ENCODE results near the gene FASTK.

Gene FASTK

GRCh38 chr7:151116603-151117440, 36.2 kb upstream of the FASTK start:
- no peak for DNase-seq

GRCh38 chr7:151115836-151116418, 35.3 kb upstream of the FASTK start:
- DNase-seq: no peak

DNA sequence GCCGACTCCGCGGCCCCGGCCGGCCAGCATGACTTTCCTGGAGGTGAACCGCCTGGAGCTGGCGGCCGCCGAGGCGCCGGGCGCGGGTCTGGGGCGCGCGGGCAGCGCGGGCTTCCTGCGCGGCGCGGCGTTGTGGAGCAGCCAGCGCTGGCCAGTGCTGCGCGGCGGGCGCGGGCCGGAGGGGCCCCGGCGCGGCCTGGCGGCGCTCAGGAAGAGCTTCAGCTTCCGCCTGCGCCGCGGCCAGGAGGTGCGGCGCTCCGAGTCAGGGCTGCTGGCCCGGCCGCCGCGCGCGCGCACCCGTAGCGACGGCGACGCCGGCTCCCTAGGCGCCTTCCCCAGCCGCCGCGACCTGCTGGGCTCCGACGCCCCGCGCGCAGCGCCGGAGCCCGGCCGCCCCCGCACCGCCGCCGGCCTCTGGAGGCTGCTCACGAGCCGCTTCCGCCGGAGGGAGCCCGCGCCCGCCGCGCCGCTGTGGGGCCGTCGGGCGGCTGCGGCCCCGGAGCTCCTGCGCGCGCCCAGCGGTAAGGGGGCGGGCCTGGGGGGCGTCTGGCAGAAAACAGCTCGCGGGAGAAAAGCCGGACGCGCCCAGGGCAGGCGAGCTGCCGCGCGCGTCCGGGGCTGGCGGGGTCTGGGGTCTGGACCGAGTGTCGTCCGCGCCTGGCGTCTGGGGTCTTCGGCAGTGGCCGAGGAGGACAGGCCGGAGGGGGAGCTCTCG, 34.7 kb upstream of the FASTK start:
- DNase-seq: no peak

- no peak for DNase-seq
These were observed 33.8 kb upstream of the FASTK start for GRCh38 chr7:151114151-151115090.

GRCh38 chr7:151113344-151114150, 32.9 kb upstream of the FASTK start:
- DNase-seq: no peak

GRCh38 chr7:151110941-151111645, 30.5 kb upstream of the FASTK start:
- DNase-seq: peak; percentile 54

- no peak for DNase-seq
These were observed 29.8 kb upstream of the FASTK start for GRCh38 chr7:151110236-151110940.

- no peak for DNase-seq
These were observed 28.8 kb upstream of the FASTK start for GRCh38 chr7:151109094-151110048.

GRCh38 chr7:151107882-151108281, 27.3 kb upstream of the FASTK start:
- DNase-seq: no peak

- no peak for DNase-seq
These were observed 24.0 kb upstream of the FASTK start for GRCh38 chr7:151104411-151105235.

DNA sequence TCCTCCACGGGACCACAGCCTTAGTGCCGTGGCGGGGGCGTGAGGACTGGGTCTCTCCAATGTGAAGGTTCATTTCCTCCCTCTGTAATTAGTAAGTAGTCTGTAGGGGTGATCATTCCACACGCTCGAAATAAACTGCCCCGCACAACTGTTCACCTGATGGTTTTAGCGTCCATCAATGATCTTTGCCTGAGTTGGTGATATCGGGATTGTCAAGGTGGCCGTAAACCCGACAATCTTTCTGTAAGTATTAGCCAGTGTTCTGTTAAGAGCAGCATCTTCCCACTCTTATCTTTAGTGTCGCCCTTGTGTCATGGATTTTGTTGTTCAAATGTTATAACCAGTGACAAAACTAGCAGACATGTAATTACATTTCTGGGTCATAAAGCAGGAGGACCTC, 23.4 kb upstream of the FASTK start:
- DNase-seq: no peak

DNA sequence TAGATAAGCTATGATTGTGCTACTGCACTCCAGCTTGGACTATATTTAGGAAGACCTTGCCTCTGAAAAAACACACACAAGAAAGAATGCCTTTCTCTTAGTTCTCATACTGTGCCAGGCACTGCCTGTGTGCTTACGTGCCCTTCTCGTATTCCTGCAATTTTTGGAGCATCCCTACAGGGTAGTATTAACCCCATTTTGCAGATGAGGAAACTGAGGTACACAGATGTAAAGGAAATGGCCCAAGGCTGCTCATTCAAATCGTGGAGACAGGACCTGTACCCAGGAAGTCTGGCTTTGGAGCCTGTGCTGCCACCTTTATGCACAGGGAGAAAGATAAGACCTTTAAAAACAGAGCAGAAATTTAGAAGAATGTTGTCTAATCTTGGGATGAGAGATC, 22.4 kb upstream of the FASTK start:
- DNase-seq: no peak

GRCh38 chr7:151101621-151102396, 21.2 kb upstream of the FASTK start:
- DNase-seq: no peak

DNA sequence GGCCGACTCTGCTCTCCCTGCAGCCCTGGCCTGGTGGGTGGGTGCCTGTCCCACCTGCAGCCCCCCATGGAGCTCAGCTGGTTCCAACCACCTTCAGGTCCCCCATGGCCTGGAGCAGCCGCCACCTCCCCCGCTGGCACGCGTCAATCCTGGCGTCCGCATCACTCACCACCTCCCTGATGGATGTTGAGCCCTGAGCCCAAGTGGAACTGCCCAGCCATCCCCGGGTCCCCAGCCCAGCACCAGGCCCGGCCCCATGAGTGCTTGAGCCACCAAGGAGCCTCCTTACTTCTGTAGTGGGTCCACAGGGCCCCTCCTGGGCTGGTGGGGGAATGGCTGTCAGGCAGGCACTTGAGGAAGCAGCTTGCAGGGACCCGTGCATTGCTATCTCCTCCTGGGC, 20.3 kb upstream of the FASTK start:
- DNase-seq: no peak

DNA sequence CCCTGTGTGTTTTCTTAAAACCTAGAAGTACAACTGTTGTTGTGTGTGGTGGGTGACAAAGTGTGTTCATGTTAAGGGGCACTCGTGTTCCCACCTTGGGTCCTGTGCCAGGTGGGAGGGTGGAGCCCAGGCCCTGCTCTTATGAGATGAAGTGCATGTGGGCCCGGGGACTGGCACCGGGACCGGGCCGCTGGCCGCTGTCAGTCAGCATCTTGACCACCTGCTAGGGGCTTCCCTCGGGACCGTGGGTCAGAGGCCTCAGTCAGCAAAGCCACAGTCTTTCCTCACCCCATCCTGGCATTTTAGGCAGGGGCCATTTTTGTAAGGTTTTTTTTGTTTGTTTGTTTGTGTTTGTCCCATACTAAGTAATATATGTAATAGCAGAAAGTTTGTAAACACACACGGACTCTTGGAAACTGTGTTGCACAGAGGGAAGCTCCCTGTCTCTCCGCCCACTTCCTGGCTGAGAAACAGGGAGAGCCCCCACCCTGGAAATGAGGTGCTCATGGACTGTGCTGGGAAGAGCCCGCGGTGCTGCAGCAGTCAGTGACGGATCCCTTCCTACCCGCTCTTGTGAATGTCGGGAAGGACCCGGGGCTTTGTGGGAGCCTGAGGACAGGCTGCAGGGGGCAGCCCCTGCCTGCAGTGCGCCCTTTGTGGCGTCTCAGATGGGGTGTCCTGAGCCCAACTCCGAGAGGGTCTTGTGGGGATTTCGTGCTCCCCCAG, 19.0 kb upstream of the FASTK start:
- no peak for DNase-seq

- no peak for DNase-seq
These were observed 15.3 kb upstream of the FASTK start for GRCh38 chr7:151095828-151096475.

Measured in NCI-H146 (cell line).